CD4-positive, CD25-positive, alpha-beta regulatory T cell (primary cell): ENCODE results near the gene ATOSA. TPM values are rescaled to one million over a fixed set of nuclear protein-coding genes. Genes with fewer than 3 reads are reported as not detected.
A peak's percentile ranks its signal among the peaks of the same experiment; 100 is the strongest.

Experiments used
- ATAC-seq, 2 donors: fragments of 150-1000 bp; cut with Tn5 transposase; one replicate each; pipeline ENCODE4 v1.10.0; 2021; ENCODE audit warnings: low read depth in 2 of 2, moderate number of reproducible peaks in 2 of 2, moderate library complexity in 1 of 2
- DNase-seq, 3 donors: peaks; one replicate each; pipeline versions ENCODE4 v3.0.0 to v3.0.0-alpha.2; 2012 to 2022; ENCODE audit warnings: mixed read lengths in 1 of 3
- H3K27ac ChIP-seq: one replicate; pipeline ENCODE4 v1.7.0; 2013; ENCODE audit warnings: mild to moderate bottlenecking, low read length; ENCODE audit not compliant: insufficient read depth, poor library complexity, severe bottlenecking
- H3K27me3 ChIP-seq: one replicate; pipeline ENCODE4 v1.7.0; 2013; ENCODE audit warnings: low read length; ENCODE audit not compliant: control insufficient read depth, insufficient read depth
- H3K36me3 ChIP-seq: one replicate; pipeline ENCODE4 v1.7.0; 2013; ENCODE audit warnings: mild to moderate bottlenecking, low read length, moderate library complexity; ENCODE audit not compliant: control insufficient read depth, insufficient read depth
- H3K4me1 ChIP-seq: 2 replicates; pipeline ENCODE4 v1.7.0; 2013; ENCODE audit warnings: mild to moderate bottlenecking, low read length; ENCODE audit not compliant: insufficient read depth, control insufficient read depth, poor library complexity, severe bottlenecking
- H3K4me3 ChIP-seq: one replicate; pipeline ENCODE4 v1.7.0; 2013; ENCODE audit warnings: low read depth, mild to moderate bottlenecking, low read length, moderate library complexity
- H3K9me3 ChIP-seq, 2 experiments: 1 replicate in 1 of 2; 2 replicates in 1 of 2; pipeline ENCODE4 v1.7.0; 2013; ENCODE audit warnings: low read length in 2 of 2, mild to moderate bottlenecking in 1 of 2, moderate library complexity in 1 of 2; ENCODE audit not compliant: control insufficient read depth in 2 of 2
- H3K27ac Mint-ChIP-seq, 3 donors: one replicate each; pipeline ENCODE4 v1.8.0; 2020 to 2022; ENCODE audit warnings: mild to moderate bottlenecking in 3 of 3, mixed read lengths in 3 of 3, moderate library complexity in 2 of 3
- H3K27me3 Mint-ChIP-seq: one replicate; pipeline ENCODE4 v1.8.0; 2022; ENCODE audit warnings: mild to moderate bottlenecking, mixed read lengths
- H3K36me3 Mint-ChIP-seq: one replicate; pipeline ENCODE4 v1.8.0; 2020; ENCODE audit warnings: mixed read lengths
- H3K4me1 Mint-ChIP-seq, 4 donors: one replicate each; pipeline ENCODE4 v1.8.0; 2020 to 2022; ENCODE audit warnings: mixed read lengths in 4 of 4, mild to moderate bottlenecking in 1 of 4
- H3K4me3 Mint-ChIP-seq, 4 donors: one replicate each; pipeline ENCODE4 v1.8.0; 2020 to 2022; ENCODE audit warnings: mild to moderate bottlenecking in 4 of 4, mixed read lengths in 4 of 4, moderate library complexity in 3 of 4
- H3K9me3 Mint-ChIP-seq, 7 donors: one replicate each; pipeline ENCODE4 v1.8.0; 2020 to 2022; ENCODE audit warnings: mixed read lengths in 7 of 7, mild to moderate bottlenecking in 3 of 7, moderate library complexity in 2 of 7
- polyA plus RNA-seq, 4 donors: library from polyadenylated mRNA; unstranded; fragments of 300-500 nt; fragmentation: Illumina TruSeq; gene quantifications; one replicate each; pipeline ENCODE4 v1.2.3, GENCODE V29; 2021
- total RNA-seq: library from RNA; stranded (reverse); gene quantifications from one replicate; pipeline ENCODE4 v1.2.3, GENCODE V29; 2022

ATOSA gene
- total and polyA plus RNA-seq, 5 donors from 2014 or later, result 13.5 to 139 (median 19.8) TPM

DNA sequence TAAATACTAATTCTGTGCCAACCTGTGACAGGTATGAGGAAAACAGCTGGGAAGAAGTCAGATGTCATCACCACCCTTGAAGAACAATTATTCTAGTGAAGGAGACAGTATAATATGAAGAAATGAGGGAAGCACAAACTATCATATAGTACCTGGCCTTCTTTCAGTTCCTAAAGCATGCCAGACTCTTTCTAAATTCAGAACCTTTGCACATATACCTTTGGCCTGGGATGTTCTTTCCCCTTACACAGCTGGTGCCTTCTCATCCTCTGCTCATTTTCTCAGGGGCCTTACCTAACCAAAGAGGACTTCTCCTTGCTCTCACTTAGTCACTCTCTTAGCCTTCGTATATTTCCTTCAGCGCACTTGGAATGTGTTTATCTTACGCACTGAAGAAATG lies 19.0 kb downstream of the ATOSA start:
- Histone ChIP-seq H3K27ac (no peak overlapping the region), H3K36me3 (peaks cover 61% of the 10 kb centered on the region), H3K27me3 (no peaks in the 10 kb centered on the region), H3K4me3 (no peak overlapping the region), H3K9me3 (no peaks in the 10 kb centered on the region), H3K4me1 (peaks cover 31% of the 10 kb centered on the region)
- peaks cover 12 to 64% (median 53%) of the 10 kb centered on the region in 4 donors for H3K4me1 Mint-ChIP-seq
- H3K27ac Mint-ChIP-seq, result peak overlapping the region in 1 of 3 donors; percentile 64
- H3K36me3 Mint-ChIP-seq, result peaks cover 52% of the 10 kb centered on the region
- no peak overlapping the region for H3K4me3 Mint-ChIP-seq
- ATAC-seq, result no peak
- no peaks in the 10 kb centered on the region for H3K27me3 Mint-ChIP-seq
- no peaks in the 10 kb centered on the region for H3K9me3 Mint-ChIP-seq
- DNase-seq, result no peak

DNA sequence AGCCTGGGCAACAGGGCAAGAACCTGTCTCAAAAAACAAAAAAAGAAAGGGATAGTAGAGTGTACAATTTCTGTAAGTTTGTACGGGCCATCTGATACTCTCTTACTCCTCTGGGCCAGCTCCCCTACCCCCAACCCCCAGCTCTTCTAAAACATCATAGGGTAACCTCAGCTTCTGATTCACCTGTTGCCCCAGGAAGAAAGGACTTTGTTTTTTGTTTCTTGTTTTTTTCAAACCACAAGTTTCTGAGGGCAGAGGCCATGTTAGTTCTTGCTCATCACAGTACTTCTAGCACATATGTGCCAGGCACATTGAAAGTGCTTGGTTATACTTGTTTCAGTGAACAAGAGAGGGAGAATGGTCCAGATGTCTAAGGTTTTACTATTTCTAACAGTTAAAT lies 20.2 kb downstream of the ATOSA start:
- H3K27me3 ChIP-seq, result no peaks in the 10 kb centered on the region
- Mint-ChIP-seq H3K4me3 (peak overlapping the region in 2 of 4 donors; percentile 14 to 56), H3K4me1 (peaks cover 12 to 59% (median 51%) of the 10 kb centered on the region in 4 donors), H3K36me3 (peaks cover 48% of the 10 kb centered on the region), H3K27me3 (no peaks in the 10 kb centered on the region), H3K27ac (peak overlapping the region; percentile 4 to 92 (median 43)), H3K9me3 (no peaks in the 10 kb centered on the region)
- H3K4me1 ChIP-seq, result peaks cover 31% of the 10 kb centered on the region
- peak; percentile 83 to 86 for ATAC-seq
- peak overlapping the region; percentile 28 for H3K27ac ChIP-seq
- no peak overlapping the region for H3K4me3 ChIP-seq
- H3K9me3 ChIP-seq, result no peaks in the 10 kb centered on the region
- H3K36me3 ChIP-seq, result peaks cover 58% of the 10 kb centered on the region
- DNase-seq, result peak in 2 of 3 donors; percentile 41 to 67

DNA sequence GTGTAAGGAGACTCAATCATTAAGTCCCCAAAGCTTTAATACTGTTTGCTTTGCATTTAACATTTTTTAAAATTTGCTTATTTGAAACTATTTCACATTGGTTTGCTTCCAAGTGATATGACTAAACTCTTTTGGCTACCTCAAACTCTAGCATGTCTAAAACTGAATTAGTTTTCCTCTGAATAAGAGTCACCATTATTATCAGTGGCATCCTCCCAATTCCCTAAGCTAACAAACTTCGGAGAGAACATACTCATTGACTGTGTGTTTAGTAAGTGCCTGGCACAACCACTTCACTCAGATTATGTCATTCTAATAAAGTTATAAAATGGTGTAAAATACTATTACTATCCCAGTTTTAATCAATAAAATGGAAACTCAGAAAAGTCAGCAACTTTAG lies 21.9 kb downstream of the ATOSA start:
- peaks cover 42% of the 10 kb centered on the region for H3K4me1 ChIP-seq
- Mint-ChIP-seq H3K4me1 (peaks cover 12 to 59% (median 55%) of the 10 kb centered on the region in 4 donors), H3K9me3 (no peaks in the 10 kb centered on the region), H3K27ac (no peak overlapping the region), H3K27me3 (no peaks in the 10 kb centered on the region), H3K36me3 (peaks cover 48% of the 10 kb centered on the region), H3K4me3 (no peak overlapping the region)
- ATAC-seq, result no peak
- H3K27ac ChIP-seq, result no peak overlapping the region
- H3K27me3 ChIP-seq, result no peaks in the 10 kb centered on the region
- no peak for DNase-seq
- peaks cover 61% of the 10 kb centered on the region for H3K36me3 ChIP-seq
- no peak overlapping the region for H3K4me3 ChIP-seq
- H3K9me3 ChIP-seq, result no peaks in the 10 kb centered on the region

DNA sequence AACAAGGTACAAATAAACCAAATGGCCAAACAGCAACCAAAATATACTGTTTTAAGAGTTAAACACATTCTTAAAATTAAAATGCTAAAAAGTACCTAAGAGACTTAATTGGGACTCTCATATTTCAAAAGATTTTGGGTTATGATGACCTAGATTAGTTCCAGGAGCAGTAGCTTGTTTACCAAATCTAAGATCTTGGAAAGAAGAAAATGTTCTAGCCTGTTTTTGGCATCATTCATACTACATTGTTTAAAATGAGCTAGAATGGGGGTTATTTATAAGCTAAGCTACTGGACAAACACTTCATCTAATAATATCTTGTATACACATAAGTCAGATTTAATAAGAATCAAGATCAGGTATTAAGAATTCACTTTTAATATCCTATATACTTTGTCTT lies 22.8 kb downstream of the ATOSA start:
- H3K27me3 ChIP-seq, result no peaks in the 10 kb centered on the region
- ATAC-seq (no peak), DNase-seq (no peak)
- H3K27ac ChIP-seq, result no peak overlapping the region
- Mint-ChIP-seq H3K4me1 (peaks cover 15 to 59% (median 55%) of the 10 kb centered on the region in 4 donors), H3K36me3 (peaks cover 42% of the 10 kb centered on the region), H3K9me3 (no peaks in the 10 kb centered on the region), H3K27ac (no peak overlapping the region), H3K4me3 (no peak overlapping the region), H3K27me3 (no peaks in the 10 kb centered on the region)
- H3K36me3 ChIP-seq, result peaks cover 65% of the 10 kb centered on the region
- H3K4me3 ChIP-seq, result no peak overlapping the region
- H3K4me1 ChIP-seq, result peaks cover 40% of the 10 kb centered on the region
- no peaks in the 10 kb centered on the region for H3K9me3 ChIP-seq

DNA sequence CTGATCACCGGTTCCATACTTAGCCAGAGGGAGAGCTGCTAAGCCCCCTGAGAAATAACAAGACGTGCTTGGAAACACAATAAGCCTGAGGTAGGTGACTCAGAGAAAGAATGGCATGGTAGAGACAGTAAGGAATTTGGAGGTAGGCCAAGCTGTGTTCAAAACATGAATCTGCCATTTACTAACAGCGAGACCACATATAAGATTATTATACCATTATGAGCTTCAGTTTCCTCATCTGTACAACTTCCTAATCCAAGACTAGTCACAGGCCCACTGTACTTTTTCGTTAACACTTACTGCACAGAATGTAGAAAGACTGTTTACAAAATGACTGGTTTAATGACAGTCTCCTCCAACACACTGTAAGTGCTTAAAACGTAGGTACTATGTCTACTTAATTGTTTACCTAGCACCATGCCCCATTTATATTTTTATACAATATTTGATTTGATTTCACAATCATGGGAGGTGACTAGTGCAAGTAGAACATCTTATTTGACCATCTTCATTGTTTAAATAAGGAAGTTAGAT lies 25.7 kb downstream of the ATOSA start:
- no peak overlapping the region for H3K4me3 Mint-ChIP-seq
- H3K36me3 ChIP-seq, result peaks cover 55% of the 10 kb centered on the region
- peak overlapping the region in 1 of 3 donors; percentile 47 for H3K27ac Mint-ChIP-seq
- no peaks in the 10 kb centered on the region for H3K9me3 Mint-ChIP-seq
- DNase-seq, result no peak
- no peaks in the 10 kb centered on the region for H3K27me3 Mint-ChIP-seq
- H3K27ac ChIP-seq, result no peak overlapping the region
- peaks cover 19% of the 10 kb centered on the region for H3K4me1 ChIP-seq
- H3K9me3 ChIP-seq, result no peaks in the 10 kb centered on the region
- no peaks in the 10 kb centered on the region for H3K27me3 ChIP-seq
- ATAC-seq, result no peak
- H3K4me1 Mint-ChIP-seq, result peaks cover 18 to 49% (median 38%) of the 10 kb centered on the region in 4 donors
- no peak overlapping the region for H3K4me3 ChIP-seq
- H3K36me3 Mint-ChIP-seq, result peaks cover 26% of the 10 kb centered on the region

DNA sequence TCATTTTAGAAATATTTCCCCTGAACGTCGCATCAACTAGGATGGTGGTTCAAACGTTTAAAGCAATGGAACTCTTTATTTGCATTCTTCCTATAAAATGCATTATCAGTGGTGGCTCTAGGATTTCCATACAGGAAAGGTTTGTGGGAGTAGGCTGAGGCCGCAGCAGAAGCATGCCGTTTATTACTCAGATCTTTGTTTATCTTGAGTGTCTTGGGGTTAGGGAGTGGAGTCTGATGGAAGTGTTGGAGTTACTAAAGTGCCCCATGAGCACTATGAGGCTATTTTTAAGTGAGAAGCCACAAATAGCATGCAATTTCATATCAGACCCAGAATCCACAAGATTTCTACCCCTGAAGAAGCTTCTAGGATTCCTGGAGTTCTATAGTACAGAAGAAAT lies 26.2 kb downstream of the ATOSA start:
- ATAC-seq, result no peak

DNA sequence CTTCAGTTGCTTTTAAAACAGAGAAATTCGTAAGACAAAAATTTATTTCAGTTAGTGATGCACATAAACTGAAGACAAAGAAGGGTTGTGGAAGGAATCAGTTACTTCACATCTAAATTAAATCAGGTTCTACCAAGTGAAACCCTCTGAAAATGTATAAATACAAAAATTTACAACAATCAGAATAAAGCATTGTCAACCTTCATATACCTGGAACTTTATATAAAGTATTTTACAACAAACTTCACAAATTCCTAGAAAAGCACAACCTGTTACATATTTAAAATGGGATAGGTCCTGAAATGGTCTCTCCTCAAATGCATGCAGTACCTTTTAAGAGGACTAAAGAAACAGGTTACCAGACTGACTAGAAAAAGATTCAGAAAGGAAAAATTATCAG lies 26.9 kb downstream of the ATOSA start:
- Histone ChIP-seq H3K4me1 (peaks cover 19% of the 10 kb centered on the region), H3K27ac (peak overlapping the region; percentile 62), H3K9me3 (no peaks in the 10 kb centered on the region), H3K36me3 (peaks cover 58% of the 10 kb centered on the region), H3K4me3 (peak overlapping the region; percentile 58), H3K27me3 (no peaks in the 10 kb centered on the region)
- no peaks in the 10 kb centered on the region for H3K9me3 Mint-ChIP-seq
- peak overlapping the region in 2 of 4 donors; percentile 68 to 69 for H3K4me3 Mint-ChIP-seq
- H3K27ac Mint-ChIP-seq, result peak overlapping the region; percentile 60 to 71 (median 71)
- H3K4me1 Mint-ChIP-seq, result peaks cover 26 to 42% (median 34%) of the 10 kb centered on the region in 4 donors
- ATAC-seq, result no peak
- no peaks in the 10 kb centered on the region for H3K27me3 Mint-ChIP-seq
- H3K36me3 Mint-ChIP-seq, result peaks cover 26% of the 10 kb centered on the region
- DNase-seq, result no peak

More for the DNA sequence above, 26.2 kb downstream of the ATOSA start:
- H3K27ac Mint-ChIP-seq, result peak overlapping the region; percentile 47 to 78 (median 67)
- H3K36me3 Mint-ChIP-seq, result peaks cover 22% of the 10 kb centered on the region
- no peaks in the 10 kb centered on the region for H3K9me3 ChIP-seq
- H3K27ac ChIP-seq, result peak overlapping the region; percentile 62
- no peak overlapping the region for H3K4me3 ChIP-seq
- DNase-seq, result no peak
- H3K9me3 Mint-ChIP-seq, result no peaks in the 10 kb centered on the region
- no peaks in the 10 kb centered on the region for H3K27me3 ChIP-seq
- H3K4me1 ChIP-seq, result peaks cover 19% of the 10 kb centered on the region
- no peaks in the 10 kb centered on the region for H3K27me3 Mint-ChIP-seq
- H3K4me1 Mint-ChIP-seq, result peaks cover 19 to 44% (median 33%) of the 10 kb centered on the region in 4 donors
- peaks cover 55% of the 10 kb centered on the region for H3K36me3 ChIP-seq
- H3K4me3 Mint-ChIP-seq, result no peak overlapping the region

DNA sequence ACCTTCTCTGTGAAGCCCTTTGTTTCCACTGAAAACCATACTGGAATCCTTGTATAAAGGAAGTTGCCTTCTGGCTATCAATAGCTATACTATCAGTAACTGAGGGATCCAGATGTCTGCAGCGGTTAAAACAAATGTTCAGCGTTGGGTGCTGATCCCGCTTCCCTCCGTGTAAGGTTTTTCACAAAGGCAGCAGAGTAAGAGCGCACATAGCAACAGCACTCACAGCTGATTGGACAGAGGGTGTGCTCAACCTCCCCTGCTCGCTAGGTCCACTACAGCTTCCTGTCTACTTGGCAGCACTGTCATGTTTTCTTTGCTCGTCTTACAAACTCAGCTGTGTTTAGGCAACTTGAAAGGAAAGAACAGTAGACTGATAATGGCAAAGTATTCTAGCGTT lies 27.3 kb downstream of the ATOSA start:
- Mint-ChIP-seq H3K36me3 (peaks cover 26% of the 10 kb centered on the region), H3K4me1 (peaks cover 27 to 41% (median 33%) of the 10 kb centered on the region in 4 donors), H3K9me3 (no peaks in the 10 kb centered on the region), H3K4me3 (peak overlapping the region; percentile 48 to 71 (median 68)), H3K27me3 (no peaks in the 10 kb centered on the region), H3K27ac (peak overlapping the region; percentile 60 to 71 (median 71))
- Histone ChIP-seq H3K9me3 (no peaks in the 10 kb centered on the region), H3K36me3 (peaks cover 57% of the 10 kb centered on the region), H3K27ac (peak overlapping the region; percentile 62), H3K4me1 (peaks cover 19% of the 10 kb centered on the region), H3K4me3 (peak overlapping the region; percentile 58), H3K27me3 (no peaks in the 10 kb centered on the region)
- ATAC-seq (peak; percentile 99 to 100), DNase-seq (peak; percentile 14 to 83 (median 52))
